Upper lobe of left lung (tissue), 6 donors: Measurements from ENCODE around the gene SNED1. TPM values are rescaled to one million over a fixed set of nuclear protein-coding genes. Genes with fewer than 3 reads are reported as not detected.

Source experiments
- ATAC-seq, 2 donors: fragments of 200-7000 bp; cut with Tn5 transposase; one replicate each; pipeline ENCODE4 v1.9.1; 2022; ENCODE audit warnings: mild to moderate bottlenecking in 2 of 2, moderate library complexity in 2 of 2; ENCODE audit not compliant: low FRiP score in 2 of 2
- DNase-seq, 2 donors: peaks; one replicate each; pipeline ENCODE4 v3.0.0-alpha.2; 2019 to 2020
- H3K27ac ChIP-seq, 4 donors: fragments of 200-600 bp; sonication (generic); one replicate each; pipeline ENCODE4 v1.5.1; 2016 to 2019
- H3K27me3 ChIP-seq, 4 donors: fragments of 200-600 bp; sonication (generic); one replicate each; pipeline ENCODE4 v1.5.1; 2017 to 2019
- H3K36me3 ChIP-seq, 4 donors: fragments of 200-600 bp; sonication (generic); one replicate each; pipeline ENCODE4 v1.5.1; 2016 to 2019
- H3K4me1 ChIP-seq, 4 donors: fragments of 200-600 bp; sonication (generic); one replicate each; pipeline ENCODE4 v1.5.1; 2018 to 2019
- H3K4me3 ChIP-seq, 4 donors: fragments of 200-600 bp; sonication (generic); one replicate each; pipeline ENCODE4 v1.5.1; 2017 to 2019; ENCODE audit warnings: mild to moderate bottlenecking in 2 of 4, moderate library complexity in 1 of 4
- H3K9me3 ChIP-seq, 4 donors: fragments of 200-600 bp; sonication (generic); one replicate each; pipeline ENCODE4 v1.5.1; 2018 to 2019
- EP300 ChIP-seq, 4 donors: sonication (generic); formaldehyde crosslinking; IDR thresholded peaks; one replicate each; pipeline ENCODE4 v1.5.1; 2017; ENCODE audit warnings: antibody characterized with exemption in 4 of 4, control low read depth in 2 of 4
- POLR2A ChIP-seq, 4 donors: fragments of 450-650 bp; IDR thresholded peaks; one replicate each; pipeline ENCODE4 v1.5.1; 2016 to 2017; ENCODE audit warnings: antibody characterized with exemption in 4 of 4, mild to moderate bottlenecking in 2 of 4
- POLR2AphosphoS5 ChIP-seq, 2 donors: sonication (generic); formaldehyde crosslinking; IDR thresholded peaks; one replicate each; pipeline ENCODE4 v1.5.1; 2017; ENCODE audit warnings: antibody characterized with exemption in 2 of 2
- WGBS, 2 donors: methylation state at CpG; one replicate each; pipeline ENCODE4 v1.1.5; 2017 to 2018; 5-methylcytosine and 5-hydroxymethylcytosine counted together
- total RNA-seq, 6 donors: library from RNA; depleted of rRNA in 4 of 6; stranded (reverse); fragments of >200 nt in 4 of 6; gene quantifications; one replicate each; pipeline versions ENCODE4 v1.1.0 to v1.2.1, GENCODE V29; 2016 to 2021
- TF ChIP-seq, protein P1 (sequence below), 6 experiments: fragments of 450-650 bp in 4 of 6; fragments of 200-600 bp in 2 of 6; sonication (generic) in 2 of 6; IDR thresholded peaks; one replicate each; pipeline ENCODE4 v1.5.1; 2016 to 2019; ENCODE audit warnings: antibody characterized with exemption in 6 of 6
- donor health status: DM: no; HTN: no; CAD: no; lungs with moderate emphysema.
- donor health status: DM: no; HTN: yes; CAD: no; lungs with severe emphysema.

The SNED1 gene
- total RNA-seq, 6 donors from 2014 or later = 26.0 to 189 (median 38.9) TPM

DNA sequence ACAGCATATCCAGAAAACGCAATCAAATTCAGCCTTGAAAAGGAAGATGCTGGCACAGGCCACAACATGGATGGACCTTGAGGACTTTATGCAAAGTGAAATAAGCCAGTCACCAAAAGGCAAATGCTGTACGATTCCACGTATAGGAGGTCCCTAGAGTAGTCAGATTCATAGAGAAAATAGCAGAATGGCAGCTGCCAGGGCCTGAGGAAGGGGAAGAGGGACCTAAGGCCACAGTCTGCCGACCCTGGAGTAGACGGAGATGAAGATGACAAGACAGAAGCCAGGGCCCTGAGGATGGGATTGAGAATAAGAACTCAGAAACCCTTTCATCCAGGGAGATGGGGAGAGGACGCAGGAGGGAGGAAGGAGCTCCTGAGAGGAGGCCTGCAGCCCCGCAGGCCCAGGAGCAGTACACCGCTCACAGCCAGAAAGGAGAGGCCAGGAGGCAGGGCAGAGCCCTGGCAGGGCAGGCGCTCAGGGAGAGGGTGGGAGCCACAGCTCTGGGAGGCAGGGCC, 111.7 kb downstream of the SNED1 start:
- peak; percentile 5 to 11 for ATAC-seq

DNA sequence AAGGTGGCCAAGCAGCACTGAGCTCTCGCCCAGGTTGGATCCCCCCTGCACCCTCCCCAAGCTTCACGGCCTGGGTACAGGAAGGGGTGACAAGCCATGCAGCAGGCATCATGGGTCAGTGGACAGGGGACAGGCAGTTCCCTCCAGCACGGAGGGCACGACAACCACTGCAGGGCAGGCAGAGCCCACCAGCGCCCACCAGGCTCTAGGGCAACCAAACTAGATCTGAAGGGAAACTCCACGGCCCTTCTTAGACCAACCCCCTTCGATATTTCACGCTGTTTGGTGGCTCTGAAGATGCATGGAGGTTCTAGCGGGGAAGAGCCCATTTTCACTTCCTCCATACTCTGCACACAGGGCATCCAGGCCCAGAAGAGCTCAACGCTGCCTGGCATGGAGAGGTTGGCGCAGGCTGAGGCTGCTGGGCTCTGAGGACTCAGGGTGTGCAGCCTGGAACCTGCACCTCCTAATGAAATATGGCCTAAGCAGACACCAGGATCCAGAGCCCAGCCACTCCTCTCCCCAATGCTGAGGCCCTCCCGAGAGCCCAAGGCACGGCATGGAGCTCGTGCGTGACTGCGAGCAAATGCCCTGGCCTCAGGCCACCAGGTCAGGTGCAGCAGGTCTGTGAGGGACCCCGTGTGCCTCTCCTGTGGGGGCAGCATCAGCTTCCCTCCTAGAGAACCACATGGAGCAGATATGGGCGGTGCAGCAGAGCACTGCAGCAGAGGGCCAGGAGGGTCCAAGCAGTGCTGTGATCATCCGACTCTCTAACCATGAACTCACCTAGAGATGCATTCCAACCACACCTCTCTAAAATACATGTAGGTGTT, 112.4 kb downstream of the SNED1 start:
- H3K27me3 ChIP-seq = no peaks in the 10 kb centered on the region
- peaks cover 0 to 4% (median 0%) of the 10 kb centered on the region in 4 donors for H3K36me3 ChIP-seq
- TF ChIP-seq EP300 (IDR thresholded peaks at IDR 0.05) = no peak
- no peak for TF ChIP-seq POLR2A (IDR thresholded peaks at IDR 0.05)
- no peak for TF ChIP-seq POLR2AphosphoS5 (IDR thresholded peaks at IDR 0.05)
- TF ChIP-seq, protein P1, sequence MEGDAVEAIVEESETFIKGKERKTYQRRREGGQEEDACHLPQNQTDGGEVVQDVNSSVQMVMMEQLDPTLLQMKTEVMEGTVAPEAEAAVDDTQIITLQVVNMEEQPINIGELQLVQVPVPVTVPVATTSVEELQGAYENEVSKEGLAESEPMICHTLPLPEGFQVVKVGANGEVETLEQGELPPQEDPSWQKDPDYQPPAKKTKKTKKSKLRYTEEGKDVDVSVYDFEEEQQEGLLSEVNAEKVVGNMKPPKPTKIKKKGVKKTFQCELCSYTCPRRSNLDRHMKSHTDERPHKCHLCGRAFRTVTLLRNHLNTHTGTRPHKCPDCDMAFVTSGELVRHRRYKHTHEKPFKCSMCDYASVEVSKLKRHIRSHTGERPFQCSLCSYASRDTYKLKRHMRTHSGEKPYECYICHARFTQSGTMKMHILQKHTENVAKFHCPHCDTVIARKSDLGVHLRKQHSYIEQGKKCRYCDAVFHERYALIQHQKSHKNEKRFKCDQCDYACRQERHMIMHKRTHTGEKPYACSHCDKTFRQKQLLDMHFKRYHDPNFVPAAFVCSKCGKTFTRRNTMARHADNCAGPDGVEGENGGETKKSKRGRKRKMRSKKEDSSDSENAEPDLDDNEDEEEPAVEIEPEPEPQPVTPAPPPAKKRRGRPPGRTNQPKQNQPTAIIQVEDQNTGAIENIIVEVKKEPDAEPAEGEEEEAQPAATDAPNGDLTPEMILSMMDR (IDR thresholded peaks at IDR 0.05) = no peak
- 89 to 95% methylated on average over 6 to 19 of the region's 19 CpGs for WGBS, 2 donors
- no peaks in the 10 kb centered on the region for H3K9me3 ChIP-seq
- no peak overlapping the region for H3K27ac ChIP-seq
- ATAC-seq (peak in 1 of 2 donors; percentile 31), DNase-seq (peak in 1 of 2 donors; percentile 51)
- no peak overlapping the region for H3K4me3 ChIP-seq
- H3K4me1 ChIP-seq = peaks cover 0 to 11% (median 3%) of the 10 kb centered on the region in 4 donors

More for the DNA sequence above, 111.7 kb downstream of the SNED1 start:
- Histone ChIP-seq H3K27ac (no peak overlapping the region), H3K27me3 (no peaks in the 10 kb centered on the region), H3K36me3 (peaks cover 0 to 4% (median 0%) of the 10 kb centered on the region in 4 donors), H3K4me3 (no peak overlapping the region), H3K4me1 (peaks cover 0 to 11% (median 3%) of the 10 kb centered on the region in 4 donors), H3K9me3 (no peaks in the 10 kb centered on the region)
- no peak for TF ChIP-seq POLR2A (IDR thresholded peaks at IDR 0.05)
- DNase-seq = no peak
- 93 to 95% methylated on average over 8 to 9 of the region's 9 CpGs for WGBS, 2 donors

DNA sequence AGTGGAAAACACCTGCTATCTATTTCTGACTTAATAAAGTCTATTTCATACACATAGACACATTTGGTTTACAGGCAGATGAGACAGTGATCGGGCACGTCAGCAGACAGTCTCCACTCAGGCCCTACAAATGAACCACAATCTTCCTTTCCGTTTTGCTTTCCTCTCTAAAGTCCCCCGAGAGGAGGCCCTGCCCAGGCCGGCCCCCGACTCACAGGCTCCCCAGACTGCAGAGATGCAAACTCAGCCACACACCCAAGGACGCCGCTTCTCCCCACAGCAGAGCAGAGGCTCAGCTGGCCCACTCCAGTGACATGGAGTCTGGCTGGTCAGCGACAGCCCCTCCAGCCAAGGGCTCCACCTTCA, 113.0 kb downstream of the SNED1 start:
- peaks cover 0 to 4% (median 0%) of the 10 kb centered on the region in 4 donors for H3K36me3 ChIP-seq
- 84 to 92% methylated on average over 9 of the region's 9 CpGs for WGBS, 2 donors
- ATAC-seq (no peak), DNase-seq (peak in 1 of 2 donors; percentile 70)
- H3K27ac ChIP-seq = no peak overlapping the region
- TF ChIP-seq POLR2A (IDR thresholded peaks at IDR 0.05) (no peak), POLR2AphosphoS5 (IDR thresholded peaks at IDR 0.05) (no peak), EP300 (IDR thresholded peaks at IDR 0.05) (no peak)
- H3K9me3 ChIP-seq = no peaks in the 10 kb centered on the region
- H3K27me3 ChIP-seq = no peaks in the 10 kb centered on the region
- H3K4me1 ChIP-seq = peaks cover 0 to 11% (median 3%) of the 10 kb centered on the region in 4 donors
- no peak overlapping the region for H3K4me3 ChIP-seq

DNA sequence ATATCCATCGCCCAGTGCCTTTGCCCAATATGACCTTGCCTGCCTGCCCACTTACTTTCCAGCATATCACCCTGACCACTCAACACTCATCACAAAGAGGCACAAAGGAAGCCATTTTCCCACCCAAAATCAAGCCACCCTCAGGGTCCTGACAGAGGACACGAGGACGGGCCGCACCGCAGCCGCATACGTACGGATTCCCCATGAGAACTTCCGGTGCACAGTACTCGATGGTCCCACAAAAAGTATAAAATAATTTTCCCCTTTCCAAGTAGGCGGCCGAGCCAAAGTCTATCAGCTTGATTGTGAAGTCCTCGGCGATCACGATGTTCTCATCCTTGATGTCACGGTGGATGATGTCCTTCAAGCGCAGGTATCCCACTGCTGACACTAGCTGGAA, 113.6 kb downstream of the SNED1 start:
- Histone ChIP-seq H3K27me3 (no peaks in the 10 kb centered on the region), H3K4me1 (peaks cover 0 to 11% (median 3%) of the 10 kb centered on the region in 4 donors), H3K9me3 (no peaks in the 10 kb centered on the region), H3K4me3 (no peak overlapping the region), H3K36me3 (peaks cover 0 to 4% (median 2%) of the 10 kb centered on the region in 4 donors), H3K27ac (no peak overlapping the region)
- WGBS, 2 donors = 88 to 98% methylated on average over 17 of the region's 17 CpGs
- TF ChIP-seq POLR2A (IDR thresholded peaks at IDR 0.05) (no peak), POLR2AphosphoS5 (IDR thresholded peaks at IDR 0.05) (no peak), EP300 (IDR thresholded peaks at IDR 0.05) (no peak)
- TF ChIP-seq, protein P1 (IDR thresholded peaks at IDR 0.05) = no peak
- ATAC-seq = no peak
- peak in 1 of 2 donors; percentile 46 for DNase-seq

DNA sequence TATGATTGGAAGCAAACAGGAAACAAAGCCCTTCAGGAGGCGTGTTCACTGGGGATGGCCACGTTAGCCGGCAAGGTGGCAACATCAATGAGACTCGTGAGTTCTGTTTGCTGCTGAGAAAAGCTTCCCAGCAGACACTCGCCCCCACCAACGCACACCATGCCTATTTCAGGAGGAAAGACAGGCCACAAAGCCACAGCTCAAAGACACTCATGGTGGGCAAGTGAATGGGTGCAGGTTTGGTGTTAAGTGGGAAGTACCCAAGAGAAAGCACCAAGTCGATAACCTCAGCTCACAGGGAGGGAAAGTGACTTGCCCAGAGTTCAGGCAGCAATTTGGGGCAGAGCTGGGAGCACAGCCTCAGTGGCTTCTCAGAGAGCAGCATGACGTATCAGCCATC, 114.2 kb downstream of the SNED1 start:
- peaks cover 0 to 7% (median 3%) of the 10 kb centered on the region in 4 donors for H3K4me1 ChIP-seq
- no peak for TF ChIP-seq EP300 (IDR thresholded peaks at IDR 0.05)
- TF ChIP-seq, protein P1 (IDR thresholded peaks at IDR 0.05) = no peak
- no peak for TF ChIP-seq POLR2A (IDR thresholded peaks at IDR 0.05)
- TF ChIP-seq POLR2AphosphoS5 (IDR thresholded peaks at IDR 0.05) = no peak
- H3K27me3 ChIP-seq = no peaks in the 10 kb centered on the region
- 71 to 79% methylated on average over 7 to 8 of the region's 8 CpGs for WGBS, 2 donors
- H3K4me3 ChIP-seq = no peak overlapping the region
- H3K9me3 ChIP-seq = no peaks in the 10 kb centered on the region
- no peak overlapping the region for H3K27ac ChIP-seq
- DNase-seq = no peak
- H3K36me3 ChIP-seq = peaks cover 0 to 5% (median 2%) of the 10 kb centered on the region in 4 donors
- ATAC-seq = no peak
